HG03280 (cell line): ENCODE measurements around the gene MUC16.

Experiments
- ATAC-seq: cut with Tn5 transposase; IDR thresholded peaks from one replicate; pipeline ENCODE4 v1.9.1; 2021; ENCODE audit warnings: mild to moderate bottlenecking, moderate library complexity; ENCODE audit not compliant: unreplicated experiment

Gene MUC16

DNA sequence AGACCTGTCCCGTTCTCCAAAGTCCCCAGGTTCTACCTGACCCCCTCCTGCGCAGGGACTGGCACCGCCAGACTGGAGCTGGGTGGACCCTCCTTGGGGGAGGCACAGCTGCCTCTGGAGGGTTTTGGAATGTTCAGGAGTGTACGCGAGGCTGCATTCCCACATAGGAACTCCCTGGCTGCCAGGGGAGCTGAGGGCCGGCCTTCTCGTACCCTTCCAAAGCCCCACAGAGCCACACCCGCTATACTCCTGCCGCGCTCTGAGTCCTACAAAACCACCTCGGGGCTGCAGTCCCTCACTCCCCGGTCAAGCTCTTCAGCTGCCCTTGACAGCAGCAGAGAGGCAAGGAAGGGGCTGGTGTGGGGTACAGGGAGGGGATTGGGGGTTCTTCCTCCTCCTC lies 484 bp upstream of the MUC16 start:
- no peak for ATAC-seq

DNA sequence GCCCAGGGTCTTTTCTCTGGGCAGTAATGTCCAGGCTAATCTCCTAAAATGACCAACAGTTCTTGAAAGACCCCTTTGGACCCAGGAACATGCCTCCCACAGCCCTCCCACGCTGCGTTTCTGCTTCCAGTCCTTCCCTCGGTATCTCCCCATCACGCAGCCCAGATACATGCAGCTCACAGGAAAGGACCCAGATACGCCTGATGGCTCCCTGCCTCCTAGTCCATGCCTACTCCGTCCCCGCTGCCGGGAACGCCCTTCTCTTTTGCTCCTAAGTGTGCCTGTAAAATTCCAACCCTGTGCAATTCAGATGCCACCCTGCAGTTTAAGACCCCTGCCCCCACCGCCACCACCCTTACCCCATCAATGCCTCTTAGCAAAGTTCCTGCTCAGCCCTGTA lies 778 bp downstream of the MUC16 start:
- no peak for ATAC-seq

DNA sequence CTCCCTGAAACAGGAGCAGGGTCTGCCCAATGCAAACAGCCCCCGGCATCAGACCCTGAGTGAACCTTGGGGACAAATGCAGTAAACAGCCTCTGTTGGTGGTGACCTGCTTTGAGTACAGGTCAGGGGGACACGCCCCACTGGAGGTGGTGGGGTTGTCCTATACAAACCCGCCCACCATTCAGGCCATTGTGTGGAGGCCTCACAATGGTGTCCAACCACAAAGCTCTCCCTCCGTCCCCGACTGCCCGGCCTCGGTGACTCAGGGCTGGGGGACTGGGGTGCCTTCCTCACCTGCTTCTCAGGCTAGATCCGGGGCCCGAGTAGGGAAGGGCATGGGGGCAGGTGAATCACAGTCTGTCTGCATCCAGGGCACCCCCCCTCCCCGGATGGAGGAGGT lies 1.5 kb downstream of the MUC16 start:
- ATAC-seq = no peak

DNA sequence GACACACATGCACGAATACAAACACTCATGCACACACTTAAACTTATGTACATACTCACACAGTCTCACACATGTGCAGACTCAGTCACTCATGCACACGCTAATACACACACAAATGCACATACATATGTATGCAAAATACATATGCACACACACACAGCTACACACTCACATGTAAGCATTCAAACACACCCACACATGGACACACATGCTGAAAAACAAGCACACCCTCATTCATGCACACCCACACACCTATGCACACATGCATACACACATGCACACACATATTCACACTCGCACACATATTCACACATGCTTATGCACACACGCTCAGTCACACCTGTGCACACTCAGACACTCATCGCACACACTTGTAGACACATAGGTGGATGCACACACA lies 9.3 kb downstream of the MUC16 start:
- ATAC-seq = no peak

DNA sequence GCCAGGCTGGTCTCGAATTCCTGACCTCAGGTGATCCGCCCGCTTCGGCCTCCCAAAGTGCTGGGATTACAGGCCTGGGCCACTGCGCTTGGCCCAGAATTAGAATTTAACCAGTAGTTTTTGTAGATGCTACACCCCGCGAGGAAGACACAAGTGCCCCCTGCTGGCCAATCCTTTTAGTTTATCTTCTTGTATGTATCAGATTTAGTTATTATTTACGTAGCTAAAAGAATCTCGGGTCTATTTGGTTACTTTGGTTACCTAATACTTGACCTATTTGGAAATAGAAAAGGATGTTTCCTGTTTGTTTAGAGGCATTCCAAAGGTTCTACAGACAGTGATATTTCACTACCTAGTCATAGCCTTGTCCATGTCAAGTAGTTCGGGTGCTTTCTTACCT lies 22.0 kb downstream of the MUC16 start:
- no peak for ATAC-seq

DNA sequence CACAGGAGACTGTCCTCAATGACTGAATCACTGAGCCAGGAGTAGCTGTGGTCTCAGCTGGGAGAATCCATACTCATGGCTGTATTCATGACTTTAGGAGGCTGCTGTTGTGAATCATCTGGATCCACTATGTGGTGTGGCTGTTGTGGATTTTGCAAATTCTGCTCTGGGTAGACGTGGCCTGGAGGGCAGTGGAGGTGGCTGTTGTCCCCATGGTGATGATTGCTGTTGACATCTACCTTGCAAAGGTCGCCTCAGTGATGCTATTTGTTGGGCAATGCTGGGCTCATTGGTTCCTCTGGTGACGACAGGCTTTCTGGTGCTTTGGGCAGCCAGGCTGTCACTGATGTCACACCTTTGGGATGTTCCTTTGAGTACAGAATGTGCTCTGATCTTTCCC lies 23.9 kb downstream of the MUC16 start:
- no peak for ATAC-seq

DNA sequence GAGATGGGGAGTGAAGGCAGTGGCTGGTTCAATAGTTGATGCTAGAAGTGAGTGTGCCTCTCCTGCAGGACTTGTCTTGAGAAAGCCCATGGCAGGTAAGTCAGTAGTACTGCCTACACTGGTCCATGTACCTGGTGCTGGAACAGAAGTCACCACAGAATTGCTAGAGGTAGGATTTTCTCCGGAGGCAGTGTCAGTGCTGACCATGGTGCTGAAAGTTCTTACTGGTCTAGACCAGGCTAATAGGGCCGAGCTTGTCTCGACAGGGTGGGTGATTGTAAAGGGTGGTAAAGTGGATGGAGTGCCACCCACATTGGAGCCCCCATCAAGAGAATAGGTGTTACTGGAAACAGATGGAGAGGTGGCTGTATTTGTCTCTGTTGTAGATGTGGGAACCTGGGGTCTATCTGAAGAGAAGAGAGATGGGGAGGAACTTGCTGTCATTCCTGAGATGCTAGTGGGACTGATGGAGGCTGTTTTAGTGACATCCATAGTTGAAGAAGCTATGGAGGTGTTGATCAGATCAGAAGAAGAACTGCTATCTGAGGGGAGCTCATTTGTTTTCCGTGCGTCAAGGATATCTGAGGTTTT lies 36.6 kb downstream of the MUC16 start:
- no peak for ATAC-seq

DNA sequence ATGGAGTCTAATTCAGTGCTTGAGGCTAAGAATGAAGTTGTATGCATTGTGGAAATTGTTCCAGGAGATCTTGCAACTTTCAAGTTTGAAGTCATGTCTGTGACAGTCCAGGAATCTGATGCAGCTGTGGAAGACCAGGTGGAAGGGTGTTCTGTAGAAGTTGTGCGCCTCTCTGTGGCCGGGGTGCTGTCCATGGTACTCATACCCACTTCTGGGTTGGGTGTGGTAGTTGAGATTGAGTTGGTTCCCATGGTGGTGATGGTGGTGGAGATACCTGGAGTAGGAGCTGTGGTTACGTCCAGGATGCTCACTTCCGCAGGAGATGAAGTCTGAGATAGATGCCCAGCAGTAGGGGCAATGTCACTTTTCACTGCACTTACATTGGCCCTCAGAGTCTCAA lies 44.3 kb downstream of the MUC16 start:
- ATAC-seq = no peak
